ENCODE data around the gene RGS10.

The RGS10 gene

GRCh38 chr10:119466076-119466475 is 76.4 kb downstream of the RGS10 start:
- TF ChIP-seq CTCF (IDR thresholded peaks at IDR 0.05): no peak

GRCh38 chr10:119465085-119465484 is 77.4 kb downstream of the RGS10 start:
- TF ChIP-seq CTCF (IDR thresholded peaks at IDR 0.05): no peak

- TF ChIP-seq CTCF (IDR thresholded peaks at IDR 0.05): no peak
Observed at GRCh38 chr10:119462773-119463172, 79.7 kb downstream of the RGS10 start.

- no peak for TF ChIP-seq CTCF (IDR thresholded peaks at IDR 0.05)
Observed at GRCh38 chr10:119461923-119462322, 80.6 kb downstream of the RGS10 start.

GRCh38 chr10:119461380-119461779 is 81.1 kb downstream of the RGS10 start:
- TF ChIP-seq CTCF (IDR thresholded peaks at IDR 0.05): no peak

GRCh38 chr10:119460369-119461195 is 81.9 kb downstream of the RGS10 start:
- no peak for TF ChIP-seq CTCF (IDR thresholded peaks at IDR 0.05)

- no peak for TF ChIP-seq CTCF (IDR thresholded peaks at IDR 0.05)
Observed at GRCh38 chr10:119459681-119460340, 82.7 kb downstream of the RGS10 start.
